ENCODE measurements around the gene ATP6V0D1.

The ATP6V0D1 gene

GRCh38 chr16:67457611-67458010 lies 23.3 kb downstream of the ATP6V0D1 start:
- DNase-seq (ENCODE audit: low read depth), result no peak
- no peak overlapping the region for H3K4me3 ChIP-seq (ENCODE audit: low read depth, low read length)
- TF ChIP-seq CTCF (IDR thresholded peaks at IDR 0.05; ENCODE audit: low read depth, low read length) (no peak), POLR2A (IDR thresholded peaks at IDR 0.05; ENCODE audit: extremely low read depth, insufficient read length) (no peak), MYC (IDR thresholded peaks at IDR 0.05; ENCODE audit: low read depth, low read length) (no peak), MAX (IDR thresholded peaks at IDR 0.05; ENCODE audit: low read depth, low read length) (no peak)

GRCh38 chr16:67456391-67457081 lies 24.4 kb downstream of the ATP6V0D1 start:
- no peak for TF ChIP-seq POLR2A (IDR thresholded peaks at IDR 0.05; ENCODE audit: extremely low read depth, insufficient read length)
- TF ChIP-seq CTCF (IDR thresholded peaks at IDR 0.05; ENCODE audit: low read depth, low read length), result peak; percentile 28
- no peak for DNase-seq (ENCODE audit: low read depth)

GRCh38 chr16:67454852-67455251 lies 26.1 kb downstream of the ATP6V0D1 start:
- no peak for DNase-seq (ENCODE audit: low read depth)
- TF ChIP-seq POLR2A (IDR thresholded peaks at IDR 0.05; ENCODE audit: extremely low read depth, insufficient read length) (no peak), MAX (IDR thresholded peaks at IDR 0.05; ENCODE audit: low read depth, low read length) (no peak), CTCF (IDR thresholded peaks at IDR 0.05; ENCODE audit: low read depth, low read length) (no peak), MYC (IDR thresholded peaks at IDR 0.05; ENCODE audit: low read depth, low read length) (no peak)
- H3K4me3 ChIP-seq (ENCODE audit: low read depth, low read length), result no peak overlapping the region

More at GRCh38 chr16:67456391-67457081, 24.4 kb downstream of the ATP6V0D1 start:
- H3K4me3 ChIP-seq (ENCODE audit: low read depth, low read length), result no peak overlapping the region

GRCh38 chr16:67454104-67454503 lies 26.9 kb downstream of the ATP6V0D1 start:
- TF ChIP-seq MYC (IDR thresholded peaks at IDR 0.05; ENCODE audit: low read depth, low read length) (no peak), MAX (IDR thresholded peaks at IDR 0.05; ENCODE audit: low read depth, low read length) (no peak), CTCF (IDR thresholded peaks at IDR 0.05; ENCODE audit: low read depth, low read length) (no peak), POLR2A (IDR thresholded peaks at IDR 0.05; ENCODE audit: extremely low read depth, insufficient read length) (no peak)
- no peak for DNase-seq (ENCODE audit: low read depth)
- no peak overlapping the region for H3K4me3 ChIP-seq (ENCODE audit: low read depth, low read length)

GRCh38 chr16:67451704-67452435 lies 29.1 kb downstream of the ATP6V0D1 start:
- TF ChIP-seq CTCF (IDR thresholded peaks at IDR 0.05; ENCODE audit: low read depth, low read length) (no peak), POLR2A (IDR thresholded peaks at IDR 0.05; ENCODE audit: extremely low read depth, insufficient read length) (no peak), MAX (IDR thresholded peaks at IDR 0.05; ENCODE audit: low read depth, low read length) (no peak)
- H3K4me3 ChIP-seq (ENCODE audit: low read depth, low read length), result no peak overlapping the region
- no peak for DNase-seq (ENCODE audit: low read depth)

All from NB4 (cell line).